NOMO-1 treated with DMSO at 0.1 percent for 48 hours (cell line): ENCODE results near the gene TXNDC2.
"Not testable (repeated sequence)": the region's sequence is repeated elsewhere in the genome, so short reads cannot be mapped to it uniquely, and the experiment has no call there.

Source experiments
- DNase-seq: peaks from one replicate; lab custom pipeline; 2025; ENCODE audit not compliant: unreplicated experiment; lab: John Stamatoyannopoulos, UW

Gene TXNDC2

DNA sequence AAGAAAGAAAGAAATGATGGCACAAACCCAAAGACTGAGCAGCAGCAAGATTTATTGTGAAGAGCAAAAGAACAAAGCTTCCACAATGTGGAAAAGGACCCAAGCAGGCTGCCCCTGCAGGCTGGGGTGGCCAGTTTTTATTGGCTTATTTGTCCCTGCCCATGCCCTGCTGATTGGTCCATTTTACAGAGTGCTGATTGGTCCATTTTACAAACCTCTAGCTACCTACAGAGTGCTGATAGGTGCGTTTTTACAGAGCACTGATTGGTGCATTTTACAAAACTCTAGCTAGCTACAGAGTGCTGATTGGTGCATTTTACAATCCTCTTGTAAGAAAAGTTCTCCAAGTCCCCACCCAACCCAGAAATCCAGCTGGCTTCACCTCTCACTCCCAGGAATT, 26.5 kb downstream of the TXNDC2 start:
- DNase-seq: not testable (repeated sequence)

DNA sequence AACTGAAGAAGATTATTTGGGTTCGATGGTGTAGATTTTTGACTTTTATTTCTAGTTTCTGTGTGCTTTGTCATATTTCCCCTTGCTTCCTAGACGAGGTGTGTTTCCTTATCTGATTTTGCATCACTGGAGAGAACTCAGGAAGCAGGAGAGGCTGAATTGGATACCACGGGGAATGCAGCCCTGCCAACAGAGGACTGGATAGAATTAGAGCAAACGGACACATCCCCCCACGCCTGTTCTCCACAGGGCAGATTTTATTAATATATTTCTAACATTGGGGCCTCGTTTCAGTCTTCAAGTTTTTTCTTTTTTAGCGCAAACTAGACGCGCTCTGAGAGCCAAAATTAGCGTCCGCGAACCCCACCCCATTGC, 27.4 kb downstream of the TXNDC2 start:
- DNase-seq: no peak

DNA sequence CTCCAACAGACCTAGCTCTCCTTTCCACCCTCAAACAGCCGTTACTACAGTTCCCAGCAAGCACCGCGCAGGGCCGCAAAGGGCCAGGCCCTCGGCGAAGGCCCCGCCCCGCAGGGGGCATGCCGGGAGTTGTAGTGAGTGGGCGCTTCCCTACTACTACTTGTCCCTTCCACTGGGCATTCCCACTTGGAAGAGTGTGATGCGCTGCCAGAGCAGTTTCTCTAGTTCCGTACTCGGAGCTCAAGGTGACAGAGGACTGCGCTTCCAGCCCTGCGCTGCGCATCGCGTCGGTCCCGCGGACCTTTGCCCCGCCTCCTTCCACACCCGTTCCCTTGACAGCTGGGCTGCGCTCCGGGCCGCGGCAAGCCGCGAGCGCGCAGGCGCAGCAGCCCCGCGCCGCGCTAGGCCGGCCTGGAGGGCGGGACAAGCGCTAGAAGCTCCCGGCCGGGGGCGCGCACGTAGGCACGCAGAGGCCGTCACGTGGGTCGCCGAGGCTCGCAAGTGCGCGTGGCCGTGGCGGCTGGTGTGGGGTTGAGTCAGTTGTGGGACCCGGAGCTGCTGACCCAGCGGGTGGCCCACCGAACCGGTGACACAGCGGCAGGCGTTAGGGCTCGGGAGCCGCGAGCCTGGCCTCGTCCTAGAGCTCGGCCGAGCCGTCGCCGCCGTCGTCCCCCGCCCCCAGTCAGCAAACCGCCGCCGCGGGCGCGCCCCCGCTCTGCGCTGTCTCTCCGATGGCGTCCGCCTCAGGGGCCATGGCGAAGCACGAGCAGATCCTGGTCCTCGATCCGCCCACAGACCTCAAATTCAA, 28.0 kb downstream of the TXNDC2 start, which contains the start of gene VAPA:
TSS of gene VAPA (plus strand) at position 491 of the 808 bp plus-strand sequence. CDS start at position 732, 241 bp downstream.
- DNase-seq: peak; percentile 95

DNA sequence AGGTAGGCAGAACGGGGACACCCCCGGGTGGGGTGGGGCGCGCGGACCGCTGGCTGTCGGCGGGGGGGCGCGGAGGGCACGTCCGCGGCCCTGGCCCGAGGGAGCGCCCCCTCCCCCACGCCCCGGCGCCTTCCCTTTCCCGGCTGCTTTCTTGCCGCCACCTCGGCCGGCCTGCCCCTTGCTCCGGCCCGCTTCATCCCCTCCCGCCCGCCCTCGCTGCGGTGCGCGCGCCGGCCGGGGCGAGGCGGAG, 28.5 kb downstream of the TXNDC2 start:
- DNase-seq: peak; percentile 24

DNA sequence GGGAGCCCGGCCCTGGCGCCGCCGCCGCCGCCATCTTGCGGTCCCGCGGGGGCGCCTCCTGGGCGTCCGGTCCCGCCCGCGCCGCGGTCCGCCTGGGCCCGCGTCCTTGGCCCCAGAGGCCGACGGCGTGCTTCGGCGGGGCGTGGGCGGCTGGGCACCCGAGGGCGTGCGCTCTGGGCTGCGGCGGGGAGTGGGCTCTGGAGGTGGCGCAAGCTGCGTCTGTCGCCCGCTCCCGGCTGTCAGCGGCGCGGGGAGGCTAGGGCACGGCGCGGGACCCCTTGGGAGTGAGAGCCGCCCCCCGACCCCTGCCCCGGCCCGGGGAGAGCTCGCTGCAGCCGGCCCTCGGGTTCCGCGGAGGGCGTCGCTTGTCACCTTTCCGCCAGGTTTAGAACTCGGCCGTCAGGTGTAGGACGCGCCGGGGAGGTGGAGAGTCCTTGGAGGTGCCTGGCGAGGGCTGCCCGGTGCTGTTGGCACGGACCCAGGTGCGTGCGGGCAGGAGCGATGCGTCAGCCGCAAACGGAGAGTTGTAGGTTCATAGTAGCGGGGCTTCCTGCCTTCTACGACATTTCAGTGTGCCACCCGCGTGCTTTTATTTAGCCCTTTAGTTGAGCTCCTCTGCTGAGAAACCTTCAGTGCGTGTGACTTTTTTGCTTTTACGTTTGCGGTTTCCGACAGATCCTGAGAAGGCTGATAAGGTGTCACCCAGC, 29.0 kb downstream of the TXNDC2 start:
- peak; percentile 53 for DNase-seq

DNA sequence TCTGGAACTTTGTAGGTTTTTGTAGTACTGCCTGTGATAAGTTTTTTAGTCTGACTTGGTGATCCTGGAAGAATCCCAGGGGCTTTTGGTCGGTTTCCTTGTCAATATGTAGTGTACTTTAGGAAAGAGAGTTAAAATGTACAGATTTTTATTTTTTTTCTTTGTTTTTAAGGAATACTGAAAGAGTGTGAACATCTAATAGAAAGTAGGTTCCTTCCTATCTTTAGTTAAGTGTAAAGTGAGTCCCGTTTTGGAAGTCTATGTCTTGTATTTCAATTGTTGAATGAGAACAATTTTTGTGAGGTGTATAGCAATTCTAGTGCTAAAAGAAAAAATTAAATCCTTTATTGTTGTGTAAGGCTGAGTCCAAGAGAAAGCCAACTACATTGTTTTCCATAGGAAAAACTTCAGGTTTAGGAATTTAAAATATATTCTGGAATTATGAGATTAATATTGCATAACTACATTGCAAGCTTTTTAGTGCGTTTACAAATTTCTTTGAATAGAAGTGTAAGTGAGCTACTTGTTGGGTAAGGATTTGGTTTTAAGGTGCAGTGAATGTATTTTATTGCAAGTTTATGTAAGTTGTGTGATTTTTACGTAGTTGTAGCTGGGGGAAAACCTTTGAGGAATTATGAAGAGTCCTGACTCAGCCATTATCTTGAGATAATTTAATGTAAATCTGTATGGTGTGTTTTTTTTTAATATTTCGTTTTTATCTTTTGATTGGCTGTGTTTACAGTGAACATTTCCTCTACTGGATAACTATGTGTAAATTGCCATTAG, 29.7 kb downstream of the TXNDC2 start:
- no peak for DNase-seq

DNA sequence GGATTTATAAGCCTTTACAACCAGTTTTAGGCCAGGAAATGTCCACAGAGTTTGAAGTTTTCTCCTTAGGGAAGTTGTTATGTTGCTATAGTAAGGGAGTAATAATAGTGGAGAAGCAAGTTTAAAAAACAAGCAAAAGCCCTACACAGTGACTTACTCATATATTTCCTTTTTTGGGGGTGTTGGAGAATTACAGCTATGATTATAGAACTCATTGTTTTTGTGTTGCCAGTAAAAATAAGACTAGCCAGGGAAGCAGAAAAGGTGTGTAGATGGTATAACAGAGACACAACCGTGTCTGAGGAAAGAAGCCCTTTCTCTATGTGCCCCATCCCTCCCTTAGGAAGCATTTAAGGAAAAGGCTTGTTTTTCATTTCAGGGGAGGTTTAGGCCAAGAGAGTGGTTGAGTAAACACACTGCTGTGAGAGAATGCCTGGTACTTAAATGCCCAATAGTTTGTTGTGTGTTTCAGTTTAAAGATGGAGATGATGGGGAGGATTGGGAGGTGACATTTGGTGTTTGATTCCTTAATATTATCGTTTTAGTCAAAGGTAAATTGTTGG, 30.4 kb downstream of the TXNDC2 start:
- peak; percentile 20 for DNase-seq

DNA sequence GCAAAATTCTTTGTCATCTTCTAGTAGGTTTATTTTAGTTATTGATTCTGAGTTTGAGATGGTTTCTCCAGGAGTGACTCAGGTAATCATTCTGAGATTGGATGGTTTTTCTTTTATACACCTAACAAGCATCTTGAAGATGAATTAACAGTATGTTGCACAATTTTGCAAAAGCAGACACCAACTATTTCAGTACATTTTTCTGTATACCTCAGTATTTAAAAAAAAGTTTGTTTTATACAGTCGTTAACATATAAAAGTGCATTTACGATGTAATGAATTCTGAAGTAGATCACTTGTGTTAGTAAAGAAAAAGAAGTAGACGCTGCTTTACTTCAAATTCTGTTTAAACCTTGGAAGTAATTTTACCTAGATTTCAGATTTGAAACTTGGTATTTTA, 31.0 kb downstream of the TXNDC2 start:
- no peak for DNase-seq

DNA sequence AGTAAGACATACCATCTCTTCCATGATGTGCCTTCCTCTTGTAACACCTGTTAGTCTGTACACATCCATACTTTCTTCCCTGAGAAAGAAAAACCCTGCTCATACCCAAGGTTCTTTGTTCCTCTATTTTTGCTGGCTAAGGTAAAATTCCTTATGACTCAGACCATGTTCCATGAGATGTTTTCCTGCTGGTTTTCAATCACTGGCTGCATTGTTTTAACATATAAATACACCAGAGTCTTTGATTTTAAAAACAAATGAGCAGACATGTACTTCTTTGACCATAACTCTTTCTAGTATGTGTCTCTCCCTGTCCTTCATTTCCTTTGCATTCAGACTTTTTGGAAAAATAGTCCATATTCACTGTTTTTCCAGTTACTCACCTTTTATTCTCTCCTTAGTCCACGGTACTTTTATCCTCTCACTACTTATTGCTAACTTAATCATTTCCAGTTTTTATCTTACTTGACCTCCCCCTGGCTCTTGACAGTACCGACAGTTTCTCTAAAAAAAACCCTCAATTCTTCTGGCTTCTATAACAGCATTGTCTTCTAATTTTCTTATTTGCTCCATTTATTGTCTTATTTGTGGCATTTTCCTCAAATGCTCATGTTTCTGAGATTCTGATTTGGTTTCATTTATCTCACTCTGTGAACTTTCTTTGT, 32.4 kb downstream of the TXNDC2 start:
- DNase-seq: no peak

DNA sequence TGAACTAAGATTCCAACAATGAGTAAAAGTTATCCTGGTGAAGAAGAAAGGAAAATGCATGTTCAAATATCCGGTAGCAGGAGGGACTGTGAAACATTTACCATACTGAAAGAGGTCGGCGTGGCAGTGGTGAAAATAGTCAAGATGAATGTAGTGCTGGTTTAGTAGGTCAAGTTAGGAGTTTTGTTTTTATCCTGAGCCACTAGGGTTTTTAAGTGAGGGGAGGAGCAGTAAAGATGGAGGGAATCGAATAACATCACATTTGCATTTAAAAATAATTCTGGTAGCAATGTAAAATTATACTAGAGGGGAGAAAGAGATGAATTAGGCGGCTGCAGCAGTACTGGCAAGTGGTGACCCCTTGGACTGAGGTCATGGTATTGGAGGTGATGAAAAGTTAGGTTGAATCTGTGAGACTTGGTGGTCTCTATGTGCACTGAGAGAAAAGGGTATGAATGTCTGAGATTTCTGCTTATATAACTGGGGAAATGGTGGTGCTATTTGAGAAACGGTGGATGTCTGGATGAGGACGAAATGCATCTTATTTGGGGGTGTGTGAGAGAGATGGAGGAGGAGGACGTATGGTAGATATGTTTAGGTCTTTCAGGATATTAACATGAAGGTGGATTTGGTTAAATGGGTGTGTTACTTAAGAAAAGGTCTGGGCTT, 33.9 kb downstream of the TXNDC2 start:
- no peak for DNase-seq

DNA sequence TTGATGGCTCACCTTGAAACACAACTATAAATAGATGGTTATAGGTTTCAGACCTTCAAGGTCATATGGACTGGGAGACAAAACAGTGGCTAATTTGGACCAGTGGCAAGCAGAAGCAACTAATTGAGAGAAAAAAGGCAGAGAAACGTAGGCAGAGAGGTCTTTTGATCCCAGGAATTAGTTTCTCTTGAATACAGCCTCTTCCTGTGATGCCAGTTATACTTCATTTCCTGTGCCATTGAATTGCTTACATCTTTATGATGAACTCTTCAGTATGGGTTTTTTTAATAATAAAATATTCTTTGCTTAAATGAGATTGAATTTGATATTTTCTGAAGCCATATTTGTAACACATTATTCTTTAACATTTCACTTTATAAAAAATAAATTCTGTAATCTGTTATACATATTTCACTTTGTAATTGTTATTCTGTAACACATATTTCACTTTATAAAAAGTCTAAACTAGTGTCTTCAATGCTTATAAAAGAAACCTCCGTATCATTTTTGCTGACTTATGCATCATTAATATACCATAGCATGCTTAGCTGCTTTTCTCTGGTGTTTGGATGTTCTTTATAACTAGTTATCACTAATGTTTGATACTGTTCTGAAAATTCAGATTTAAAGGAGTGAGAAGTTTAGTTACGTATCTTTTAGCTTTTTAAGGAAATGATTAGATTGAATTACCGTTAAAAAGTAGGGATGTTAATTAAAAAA, 37.0 kb downstream of the TXNDC2 start:
- no peak for DNase-seq

DNA sequence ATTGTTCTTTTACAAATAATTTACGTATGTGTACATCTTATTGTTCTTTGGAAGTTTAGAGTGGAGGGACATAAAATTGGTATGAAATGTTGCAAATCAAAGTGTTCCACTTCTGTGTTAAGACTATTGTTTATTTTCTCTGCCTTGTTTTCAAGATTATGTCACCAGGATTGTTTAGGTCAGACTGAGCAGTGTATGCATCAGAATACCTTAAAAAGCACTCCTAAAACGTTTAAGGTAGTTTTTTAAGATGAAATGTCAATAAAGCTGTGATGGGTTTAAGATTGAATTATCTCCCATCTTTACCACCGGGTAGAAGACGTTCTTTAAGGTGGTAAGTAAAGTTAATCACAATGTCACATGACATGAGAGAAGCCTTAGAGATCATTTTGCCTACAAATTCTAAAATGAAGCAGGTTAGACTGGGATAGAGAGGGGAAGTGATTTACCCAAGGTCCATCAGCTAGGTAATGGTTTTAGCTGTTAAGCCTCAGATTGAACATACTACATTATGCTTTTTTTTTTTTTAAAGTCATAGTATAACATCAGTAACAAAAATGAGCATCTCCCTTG, 38.7 kb downstream of the TXNDC2 start:
- no peak for DNase-seq

DNA sequence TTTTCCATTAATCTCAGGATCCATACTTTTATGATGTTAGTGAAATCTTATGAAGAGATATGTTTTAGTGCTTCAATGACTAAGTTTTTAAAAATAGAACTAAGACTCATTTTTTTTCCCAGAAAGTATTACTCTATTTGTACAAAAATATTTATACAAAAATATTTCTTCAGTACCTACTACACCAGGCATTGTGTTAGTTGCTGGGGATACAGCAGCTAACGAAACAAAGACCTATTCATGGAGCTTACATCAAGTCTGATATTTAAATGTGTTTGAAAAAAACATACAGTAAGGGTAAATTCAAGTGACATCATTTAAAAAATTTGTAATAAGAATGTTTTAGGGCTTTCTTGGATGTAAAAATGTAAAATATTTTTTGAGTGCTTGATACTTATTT, 39.6 kb downstream of the TXNDC2 start:
- DNase-seq: no peak

DNA sequence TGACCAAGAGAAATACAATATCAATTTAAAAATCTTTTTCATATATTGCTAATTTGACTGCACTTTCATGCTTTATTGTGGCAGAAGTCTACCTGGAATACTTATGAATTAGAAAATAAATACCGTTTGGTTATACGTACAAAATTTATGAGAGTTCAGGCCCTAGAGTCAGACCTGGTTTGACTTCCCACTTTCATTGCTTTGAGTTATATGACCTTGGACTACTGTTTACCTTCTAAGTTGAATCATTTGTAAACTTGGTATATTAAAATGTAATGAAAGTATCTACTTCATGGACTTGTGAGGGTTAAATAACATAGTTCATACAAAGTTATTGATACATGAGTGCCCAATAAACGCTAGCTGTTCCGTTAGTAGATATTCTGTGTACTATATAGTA, 40.0 kb downstream of the TXNDC2 start:
- DNase-seq: no peak

DNA sequence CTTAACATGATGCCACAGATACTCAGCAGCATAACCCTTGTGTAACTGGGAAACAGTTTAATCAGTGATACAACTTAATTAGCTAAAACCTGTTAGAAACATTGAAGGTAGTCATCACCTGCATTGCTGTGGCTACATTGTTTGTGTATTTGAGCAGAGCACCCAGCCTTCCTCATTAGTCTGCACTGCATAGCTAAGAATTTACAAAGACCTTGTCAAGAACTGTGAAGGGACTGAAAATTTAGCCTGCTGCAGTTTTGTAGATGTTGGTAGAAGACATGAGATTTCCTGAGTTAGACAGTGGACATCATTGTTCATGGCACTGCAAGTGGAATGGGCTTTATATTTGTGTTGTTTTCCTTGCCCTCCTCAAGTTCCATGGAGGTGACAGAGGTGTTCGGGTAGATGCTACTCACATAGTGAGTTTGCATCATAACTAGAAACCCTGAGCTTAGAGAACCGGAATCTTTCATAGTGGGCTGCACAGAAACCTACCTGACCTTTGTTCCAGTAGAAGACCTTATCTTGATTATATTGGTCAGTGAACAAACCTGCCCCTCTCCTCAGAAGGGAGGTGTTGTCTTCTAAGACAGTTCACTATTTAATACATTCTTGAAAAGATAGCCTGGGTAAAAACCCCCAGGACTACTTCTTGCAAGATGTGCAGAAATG, 40.6 kb downstream of the TXNDC2 start:
- no peak for DNase-seq

DNA sequence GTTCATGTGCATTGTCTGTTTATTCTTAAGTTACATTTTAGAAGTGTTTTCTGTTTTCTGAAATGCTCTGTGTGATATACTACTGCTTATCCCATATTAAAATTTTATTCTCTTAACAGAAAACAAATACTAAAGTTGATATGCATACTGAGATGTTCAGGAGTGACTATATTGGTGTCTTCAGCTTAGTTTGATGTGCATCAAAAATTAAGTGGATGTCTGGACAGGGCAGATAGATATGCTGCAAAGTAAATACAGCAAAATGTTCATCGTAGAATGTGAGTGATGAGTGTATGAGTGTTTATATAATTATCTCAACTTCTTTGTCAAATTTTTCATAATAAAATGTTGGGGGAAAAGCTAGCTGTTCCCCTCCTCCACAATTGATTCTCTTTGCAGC, 41.2 kb downstream of the TXNDC2 start:
- no peak for DNase-seq

DNA sequence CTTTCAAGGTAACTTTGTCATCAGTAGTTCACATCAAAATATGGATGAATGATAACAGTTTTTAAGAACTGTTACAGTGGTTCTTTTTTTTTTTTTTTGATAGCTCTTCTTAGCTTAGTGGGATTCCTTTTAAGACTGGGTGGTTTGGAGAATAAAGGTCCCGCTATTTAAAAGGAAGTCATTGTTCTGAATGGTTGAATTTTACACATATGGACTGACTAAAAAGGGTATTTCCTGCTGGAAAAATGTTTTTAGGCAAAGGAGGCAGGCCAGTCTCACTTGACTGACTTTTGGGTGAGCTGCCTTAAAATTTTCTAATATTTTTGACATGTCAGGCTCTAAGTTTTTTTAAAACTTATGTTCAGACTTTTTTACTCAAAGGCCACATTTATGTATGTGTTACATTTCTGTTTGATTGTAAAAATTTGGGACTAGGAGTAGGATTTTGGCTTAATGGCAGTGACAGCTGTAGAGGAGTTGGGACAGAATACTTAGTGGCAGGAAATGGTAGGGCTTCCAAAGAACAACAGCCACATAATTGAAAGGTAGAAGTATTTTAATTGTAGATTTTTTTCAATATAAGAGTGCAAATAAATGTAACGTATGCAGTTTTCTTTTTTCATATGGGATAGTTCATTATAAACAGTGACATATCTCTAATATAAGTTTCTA, 41.8 kb downstream of the TXNDC2 start:
- no peak for DNase-seq

DNA sequence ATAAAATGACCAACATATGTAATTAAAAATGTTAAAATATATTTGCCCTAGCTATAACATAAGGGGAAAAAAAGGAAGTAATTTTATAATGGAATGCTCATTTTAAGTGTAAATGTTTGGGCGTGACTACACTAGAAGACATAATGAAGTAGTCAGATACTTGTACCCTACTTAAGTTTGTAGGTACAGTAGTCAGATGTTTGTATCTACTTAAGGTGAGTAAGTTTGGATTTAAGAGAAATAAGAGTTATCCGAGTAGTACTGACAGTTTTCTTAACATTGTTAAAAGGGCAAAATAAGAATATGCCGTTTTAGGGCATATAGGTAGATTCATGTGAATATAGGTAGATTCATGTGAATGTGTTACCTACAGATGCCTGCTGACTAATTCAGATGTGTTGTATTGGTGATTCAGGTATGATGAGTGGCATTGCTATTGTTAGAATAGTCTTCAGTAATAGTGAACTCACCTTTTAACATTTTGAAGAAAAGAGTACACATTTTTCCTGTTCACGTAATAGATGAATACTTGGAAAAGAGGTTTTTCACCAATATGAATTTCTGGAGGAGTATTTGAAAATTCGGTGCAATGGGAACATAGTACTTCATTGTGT, 43.0 kb downstream of the TXNDC2 start:
- no peak for DNase-seq
